ENCODE measurements around the gene PLA2G6. TPM values are rescaled to one million over a fixed set of nuclear protein-coding genes. Genes with fewer than 3 reads are reported as not detected.

The PLA2G6 gene
- total RNA-seq, 1 donor from 2014 or later, result 41.6 TPM

- Mint-ChIP-seq H3K9me3 (ENCODE audit: unreplicated experiment) (no peaks in the 10 kb centered on the region), H3K4me1 (ENCODE audit: unreplicated experiment) (peaks cover 16% of the 10 kb centered on the region), H3K4me3 (ENCODE audit: unreplicated experiment) (no peak overlapping the region), H3K27ac (ENCODE audit: unreplicated experiment) (no peak overlapping the region), H3K36me3 (ENCODE audit: unreplicated experiment) (no peaks in the 10 kb centered on the region), H3K27me3 (ENCODE audit: unreplicated experiment) (no peaks in the 10 kb centered on the region)
- TF ChIP-seq CTCF (IDR thresholded peaks at IDR 0.05), result no peak
- no peak for DNase-seq (ENCODE audit: extremely low spot score, unreplicated experiment)
Measured at GRCh38 chr22:38111925-38112355, 69.7 kb downstream of the PLA2G6 start.

- DNase-seq (ENCODE audit: extremely low spot score, unreplicated experiment), result no peak
- Mint-ChIP-seq H3K9me3 (ENCODE audit: unreplicated experiment) (no peaks in the 10 kb centered on the region), H3K4me1 (ENCODE audit: unreplicated experiment) (peaks cover 16% of the 10 kb centered on the region), H3K27me3 (ENCODE audit: unreplicated experiment) (no peaks in the 10 kb centered on the region), H3K27ac (ENCODE audit: unreplicated experiment) (no peak overlapping the region), H3K4me3 (ENCODE audit: unreplicated experiment) (no peak overlapping the region), H3K36me3 (ENCODE audit: unreplicated experiment) (no peaks in the 10 kb centered on the region)
- no peak for TF ChIP-seq CTCF (IDR thresholded peaks at IDR 0.05)
Measured at GRCh38 chr22:38110863-38111852, 70.5 kb downstream of the PLA2G6 start.

DNA sequence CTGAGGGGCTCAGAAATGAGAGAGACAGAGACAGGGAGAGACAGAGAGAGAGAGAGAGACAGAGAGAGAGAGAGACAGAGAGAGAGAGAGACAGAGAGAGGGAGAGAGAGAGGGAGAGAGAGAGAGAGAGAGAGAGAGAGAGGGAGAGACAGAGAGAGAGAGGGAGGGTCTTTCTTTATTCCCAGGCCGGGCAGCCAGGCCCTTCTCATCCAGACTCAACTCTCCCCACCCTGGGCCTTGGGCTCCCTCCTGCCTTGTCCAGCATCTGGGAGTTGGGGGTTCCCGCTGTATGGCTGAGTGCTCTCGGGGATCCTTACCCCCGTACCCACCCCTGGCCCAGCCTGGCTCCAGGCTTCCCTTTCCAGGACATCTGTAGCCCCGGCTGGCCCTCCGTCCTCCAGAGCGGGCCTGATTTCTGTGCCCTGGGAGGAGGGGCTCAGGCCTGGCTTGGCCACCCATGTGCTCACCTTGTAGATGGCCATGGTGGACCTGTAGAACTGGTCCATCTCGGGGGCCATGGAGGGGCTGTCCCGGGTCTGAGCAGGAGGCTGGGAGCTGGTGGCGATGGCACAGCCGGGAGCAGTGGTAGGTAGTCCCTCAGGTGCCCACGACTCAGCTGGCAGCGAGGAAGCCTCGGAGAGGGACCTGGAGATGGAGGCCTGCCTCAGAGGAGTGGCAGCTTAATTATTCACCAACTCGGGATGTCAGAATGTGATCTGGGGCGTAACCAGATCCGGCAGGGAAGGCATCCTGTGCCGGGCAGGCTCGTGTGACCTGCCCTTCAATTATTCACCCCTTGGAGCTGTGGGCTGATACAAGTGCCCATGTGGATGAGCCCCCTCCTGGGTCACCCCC, 71.4 kb downstream of the PLA2G6 start, which contains the start of gene BAIAP2L2:
TSS of gene BAIAP2L2 (minus strand) at position 677 of the 855 bp plus-strand sequence. CDS start at position 518, 159 bp downstream.
- H3K4me1 Mint-ChIP-seq (ENCODE audit: unreplicated experiment), result peaks cover 16% of the 10 kb centered on the region
- H3K4me3 Mint-ChIP-seq (ENCODE audit: unreplicated experiment), result no peak within 1 kb of the TSS
- DNase-seq (ENCODE audit: extremely low spot score, unreplicated experiment), result no peak
- H3K36me3 Mint-ChIP-seq (ENCODE audit: unreplicated experiment), result no peaks in the 10 kb centered on the region
- H3K27me3 Mint-ChIP-seq (ENCODE audit: unreplicated experiment), result no peaks in the 10 kb centered on the region
- no peak within 1 kb of the TSS for H3K27ac Mint-ChIP-seq (ENCODE audit: unreplicated experiment)
- H3K9me3 Mint-ChIP-seq (ENCODE audit: unreplicated experiment), result no peaks in the 10 kb centered on the region
- TF ChIP-seq CTCF (IDR thresholded peaks at IDR 0.05), result no peak

GRCh38 chr22:38109371-38110001, 72.1 kb downstream of the PLA2G6 start:
- H3K4me3 Mint-ChIP-seq (ENCODE audit: unreplicated experiment), result no peak overlapping the region
- H3K9me3 Mint-ChIP-seq (ENCODE audit: unreplicated experiment), result no peaks in the 10 kb centered on the region
- no peaks in the 10 kb centered on the region for H3K27me3 Mint-ChIP-seq (ENCODE audit: unreplicated experiment)
- H3K4me1 Mint-ChIP-seq (ENCODE audit: unreplicated experiment), result peaks cover 14% of the 10 kb centered on the region
- no peak for TF ChIP-seq CTCF (IDR thresholded peaks at IDR 0.05)
- no peaks in the 10 kb centered on the region for H3K36me3 Mint-ChIP-seq (ENCODE audit: unreplicated experiment)
- H3K27ac Mint-ChIP-seq (ENCODE audit: unreplicated experiment), result no peak overlapping the region
- no peak for DNase-seq (ENCODE audit: extremely low spot score, unreplicated experiment)

All from osteocyte (in vitro differentiated cells).